HG02840 (cell line): ENCODE data around the gene WDR38.

Experiments
- ATAC-seq: cut with Tn5 transposase; IDR thresholded peaks from one replicate; pipeline ENCODE4 v1.9.1; 2021; ENCODE audit warnings: mild to moderate bottlenecking, moderate library complexity, moderate number of reproducible peaks; ENCODE audit not compliant: unreplicated experiment, low FRiP score

Gene WDR38

GRCh38 chr9:124852829-124853531, at the start of gene WDR38:
TSS of gene WDR38 (plus strand) at chr9:124853460. CDS start at chr9:124853532, 72 bp downstream.
- no peak for ATAC-seq

GRCh38 chr9:124803911-124804310, 49.3 kb upstream of the WDR38 start:
- ATAC-seq, result no peak

GRCh38 chr9:124805186-124805585, 48.1 kb upstream of the WDR38 start:
- no peak for ATAC-seq

- ATAC-seq, result no peak
These were observed 44.9 kb upstream of the WDR38 start for GRCh38 chr9:124808246-124808956.

- ATAC-seq, result no peak
These were observed 44.0 kb upstream of the WDR38 start for GRCh38 chr9:124809211-124809610.

- no peak for ATAC-seq
These were observed 43.3 kb upstream of the WDR38 start for GRCh38 chr9:124809741-124810500.

- ATAC-seq, result no peak
These were observed 42.5 kb upstream of the WDR38 start for GRCh38 chr9:124810663-124811355.

GRCh38 chr9:124812441-124812876, 40.8 kb upstream of the WDR38 start:
- ATAC-seq, result no peak

- no peak for ATAC-seq
These were observed 40.2 kb upstream of the WDR38 start for GRCh38 chr9:124813041-124813440.

GRCh38 chr9:124813501-124814163, 39.6 kb upstream of the WDR38 start:
- no peak for ATAC-seq

- no peak for ATAC-seq
These were observed 39.1 kb upstream of the WDR38 start for GRCh38 chr9:124814164-124814535.

- no peak for ATAC-seq
These were observed 37.7 kb upstream of the WDR38 start for GRCh38 chr9:124815601-124816000.

- ATAC-seq, result no peak
These were observed 34.6 kb upstream of the WDR38 start for GRCh38 chr9:124818431-124819281.

- no peak for ATAC-seq
These were observed 32.3 kb upstream of the WDR38 start for GRCh38 chr9:124820698-124821623.

- no peak for ATAC-seq
These were observed 24.5 kb upstream of the WDR38 start for GRCh38 chr9:124828489-124829333.

GRCh38 chr9:124829334-124829669, 24.0 kb upstream of the WDR38 start:
- no peak for ATAC-seq

- no peak for ATAC-seq
These were observed 22.7 kb upstream of the WDR38 start for GRCh38 chr9:124830593-124830992.
